Neuronal stem cell (in vitro differentiated cells): ENCODE results near the gene FHOD3.

Source experiments
- DNase-seq: peaks from one replicate; pipeline ENCODE4 v3.0.0-alpha.2; 2013; ENCODE audit warnings: low spot score
- H2AFZ ChIP-seq: one replicate; pipeline ENCODE4 v1.6.1; 2013; ENCODE audit warnings: mild to moderate bottlenecking, low read length, inconsistent platforms
- H2AK5ac ChIP-seq: 2 replicates; pipeline ENCODE4 v1.6.1; 2013; ENCODE audit warnings: low read depth, mild to moderate bottlenecking, inconsistent platforms, low read length, moderate library complexity, mixed read lengths
- H2BK120ac ChIP-seq: 2 replicates; pipeline ENCODE4 v1.6.1; 2013; ENCODE audit warnings: low read depth, mild to moderate bottlenecking, inconsistent platforms, low read length, moderate library complexity, mixed read lengths
- H2BK12ac ChIP-seq: one replicate; pipeline ENCODE4 v1.6.1; 2013; ENCODE audit warnings: low read length, inconsistent platforms
- H2BK15ac ChIP-seq: 2 replicates; pipeline ENCODE4 v1.6.1; 2013; ENCODE audit warnings: mild to moderate bottlenecking, low read length, inconsistent platforms, mixed read lengths
- H2BK5ac ChIP-seq: one replicate; pipeline ENCODE4 v1.6.1; 2013; ENCODE audit warnings: inconsistent platforms, mild to moderate bottlenecking, low read length, moderate library complexity
- H3K14ac ChIP-seq: one replicate; pipeline ENCODE4 v1.6.1; 2013; ENCODE audit warnings: low read length, inconsistent platforms
- H3K18ac ChIP-seq: 2 replicates; pipeline ENCODE4 v1.6.1; 2013; ENCODE audit warnings: low read length, inconsistent platforms
- H3K23ac ChIP-seq: 2 replicates; pipeline ENCODE4 v1.6.1; 2013; ENCODE audit warnings: low read depth, mild to moderate bottlenecking, mixed read lengths, low read length, inconsistent platforms; ENCODE audit not compliant: poor library complexity
- H3K27ac ChIP-seq: replicated peaks from 3 replicates; pipeline ENCODE4 v1.5.1; 2013; ENCODE audit warnings: low read length, inconsistent platforms
- H3K27me3 ChIP-seq, 3 experiments: 2 replicates each; pipeline ENCODE4 v1.6.1; 2013; ENCODE audit warnings: low read length in 3 of 3, mild to moderate bottlenecking in 2 of 3, inconsistent platforms in 1 of 3, low read depth in 1 of 3, mixed read lengths in 1 of 3, moderate library complexity in 1 of 3; ENCODE audit not compliant: control insufficient read depth in 3 of 3, insufficient read depth in 3 of 3
- H3K36me3 ChIP-seq, 2 donors: replicated peaks in 1 of 2; 2 replicates each; pipeline ENCODE4 v1.6.1; 2013; ENCODE audit warnings: low read length in 2 of 2; ENCODE audit not compliant: control insufficient read depth in 2 of 2, insufficient read depth in 2 of 2
- H3K4ac ChIP-seq: 2 replicates; pipeline ENCODE4 v1.6.1; 2013; ENCODE audit warnings: inconsistent platforms, mild to moderate bottlenecking, low read length, moderate library complexity
- H3K4me1 ChIP-seq, 2 donors: 1 replicate in 1 of 2; 2 replicates in 1 of 2; pipeline ENCODE4 v1.6.1; 2013; ENCODE audit warnings: low read length in 2 of 2, low read depth in 1 of 2; ENCODE audit not compliant: control insufficient read depth in 2 of 2, insufficient read depth in 1 of 2
- H3K4me2 ChIP-seq: one replicate; pipeline ENCODE4 v1.6.1; 2013; ENCODE audit warnings: mild to moderate bottlenecking, low read length, inconsistent platforms; ENCODE audit not compliant: insufficient read depth, poor library complexity, severe bottlenecking
- H3K4me3 ChIP-seq, 2 donors: 2 replicates each; pipeline ENCODE4 v1.5.1; 2013; ENCODE audit warnings: low read length in 2 of 2, mild to moderate bottlenecking in 2 of 2, inconsistent platforms in 1 of 2, moderate library complexity in 1 of 2
- H3K79me1 ChIP-seq: one replicate; pipeline ENCODE4 v1.6.1; 2013; ENCODE audit warnings: low read depth, mild to moderate bottlenecking, inconsistent platforms, low read length, moderate library complexity
- H3K9ac ChIP-seq: one replicate; pipeline ENCODE4 v1.6.1; 2013; ENCODE audit warnings: mild to moderate bottlenecking, low read depth, low read length, inconsistent platforms; ENCODE audit not compliant: poor library complexity
- H3K9me3 ChIP-seq, 2 donors: replicated peaks in 1 of 2; 2 replicates each; pipeline versions ENCODE3 to v1.6.1; 2013; ENCODE audit warnings: low read length in 2 of 2, mild to moderate bottlenecking in 2 of 2, inconsistent platforms in 1 of 2, low read depth in 1 of 2, mixed read lengths in 1 of 2, moderate library complexity in 1 of 2; ENCODE audit not compliant: control insufficient read depth in 2 of 2, insufficient read depth in 1 of 2
- H4K8ac ChIP-seq: one replicate; pipeline ENCODE4 v1.6.1; 2013; ENCODE audit warnings: low read depth, mild to moderate bottlenecking, inconsistent platforms, low read length, moderate library complexity
- H4K91ac ChIP-seq: one replicate; pipeline ENCODE4 v1.6.1; 2013; ENCODE audit warnings: low read length, low read depth, mild to moderate bottlenecking, inconsistent platforms; ENCODE audit not compliant: poor library complexity
- WGBS, 2 donors: extraction: QIAGEN DNeasy Blood & Tissue Kit; methylation state at CpG; one replicate each; pipeline ENCODE4 v1.1.7; 2013; ENCODE audit warnings: missing lambda C conversion rate in 2 of 2, mixed read lengths in 1 of 2; ENCODE audit not compliant: insufficient read length in 2 of 2, insufficient replicate concordance in 1 of 2; ENCODE audit errors: extremely low coverage in 2 of 2; 5-methylcytosine and 5-hydroxymethylcytosine counted together

Gene FHOD3

GRCh38 chr18:36514778-36515177 lies 217.3 kb downstream of the FHOD3 start:
- H3K36me3 ChIP-seq: peaks cover 0 to 39% of the 10 kb centered on the region in 2 donors
- peak overlapping the region; percentile 25 for H3K9ac ChIP-seq
- H3K27me3 ChIP-seq: no peaks in the 10 kb centered on the region
- no peak overlapping the region for H3K4me2 ChIP-seq
- H3K14ac ChIP-seq: no peak overlapping the region
- H3K18ac ChIP-seq: peak overlapping the region; percentile 55
- H4K8ac ChIP-seq: no peak overlapping the region
- no peak overlapping the region for H2AK5ac ChIP-seq
- no peaks in the 10 kb centered on the region for H3K79me1 ChIP-seq
- no peak overlapping the region for H2BK5ac ChIP-seq
- H4K91ac ChIP-seq: no peak overlapping the region
- H2AFZ ChIP-seq: no peak overlapping the region
- H2BK120ac ChIP-seq: no peak overlapping the region
- no CpG with 5 or more reads among the region's 6 CpGs for WGBS, 2 donors
- peak overlapping the region; percentile 67 for H3K27ac ChIP-seq
- no peak overlapping the region for H3K23ac ChIP-seq
- H3K4ac ChIP-seq: no peak overlapping the region
- peak; percentile 23 for DNase-seq
- no peak overlapping the region for H3K4me3 ChIP-seq
- H3K4me1 ChIP-seq: peaks cover 3 to 15% of the 10 kb centered on the region in 2 donors
- no peaks in the 10 kb centered on the region for H3K9me3 ChIP-seq
- H2BK15ac ChIP-seq: no peak overlapping the region
- no peak overlapping the region for H2BK12ac ChIP-seq

- Histone ChIP-seq H3K18ac (no peak overlapping the region), H2BK120ac (no peak overlapping the region), H4K8ac (no peak overlapping the region), H3K9ac (no peak overlapping the region), H3K9me3 (no peaks in the 10 kb centered on the region), H2BK12ac (no peak overlapping the region), H2BK5ac (no peak overlapping the region), H3K4ac (no peak overlapping the region), H4K91ac (no peak overlapping the region), H2AK5ac (no peak overlapping the region), H3K4me3 (no peak overlapping the region), H3K23ac (no peak overlapping the region), H2AFZ (no peak overlapping the region), H3K4me2 (no peak overlapping the region), H3K14ac (peak overlapping the region; percentile 25), H2BK15ac (no peak overlapping the region), H3K4me1 (peaks cover 3 to 14% of the 10 kb centered on the region in 2 donors), H3K27ac (no peak overlapping the region), H3K27me3 (no peaks in the 10 kb centered on the region), H3K79me1 (no peaks in the 10 kb centered on the region), H3K36me3 (peaks cover 0 to 37% of the 10 kb centered on the region in 2 donors)
- DNase-seq: no peak
- WGBS, 2 donors: no CpG with 5 or more reads among the region's 8 CpGs
Observed at GRCh38 chr18:36516258-36516657, 218.7 kb downstream of the FHOD3 start.

- H2BK15ac ChIP-seq: no peak overlapping the region
- peaks cover 3 to 13% of the 10 kb centered on the region in 2 donors for H3K4me1 ChIP-seq
- no peak overlapping the region for H3K18ac ChIP-seq
- H4K8ac ChIP-seq: no peak overlapping the region
- no peak overlapping the region for H3K27ac ChIP-seq
- no peak overlapping the region for H4K91ac ChIP-seq
- H2BK120ac ChIP-seq: no peak overlapping the region
- H2BK12ac ChIP-seq: no peak overlapping the region
- no peak overlapping the region for H2BK5ac ChIP-seq
- H3K9me3 ChIP-seq: no peaks in the 10 kb centered on the region
- no peak overlapping the region for H3K4ac ChIP-seq
- no peaks in the 10 kb centered on the region for H3K79me1 ChIP-seq
- H3K9ac ChIP-seq: no peak overlapping the region
- peaks cover 0 to 37% of the 10 kb centered on the region in 2 donors for H3K36me3 ChIP-seq
- no peak overlapping the region for H2AFZ ChIP-seq
- no peak for DNase-seq
- H3K23ac ChIP-seq: no peak overlapping the region
- H3K4me2 ChIP-seq: no peak overlapping the region
- H2AK5ac ChIP-seq: no peak overlapping the region
- H3K14ac ChIP-seq: no peak overlapping the region
- WGBS, 2 donors: no CpG with 5 or more reads among the region's 2 CpGs
- no peaks in the 10 kb centered on the region for H3K27me3 ChIP-seq
- H3K4me3 ChIP-seq: no peak overlapping the region
Observed at GRCh38 chr18:36516726-36517125, 219.2 kb downstream of the FHOD3 start.

- no peak overlapping the region for H3K23ac ChIP-seq
- no peak overlapping the region for H2BK120ac ChIP-seq
- no peak overlapping the region for H2BK15ac ChIP-seq
- H3K9me3 ChIP-seq: peaks cover 0 to 5% of the 10 kb centered on the region in 2 donors
- H3K4me2 ChIP-seq: no peak overlapping the region
- no CpG with 5 or more reads among the region's 3 CpGs for WGBS, 2 donors
- H3K9ac ChIP-seq: no peak overlapping the region
- no peak for DNase-seq
- H4K91ac ChIP-seq: no peak overlapping the region
- H3K4ac ChIP-seq: no peak overlapping the region
- no peak overlapping the region for H3K4me3 ChIP-seq
- peaks cover 0 to 21% of the 10 kb centered on the region in 2 donors for H3K36me3 ChIP-seq
- H2BK12ac ChIP-seq: no peak overlapping the region
- H3K79me1 ChIP-seq: no peaks in the 10 kb centered on the region
- no peak overlapping the region for H2AFZ ChIP-seq
- H4K8ac ChIP-seq: no peak overlapping the region
- H3K18ac ChIP-seq: peak overlapping the region; percentile 39
- H2BK5ac ChIP-seq: no peak overlapping the region
- H3K27me3 ChIP-seq: no peaks in the 10 kb centered on the region
- peak overlapping the region; percentile 10 for H2AK5ac ChIP-seq
- no peak overlapping the region for H3K27ac ChIP-seq
- H3K4me1 ChIP-seq: peaks cover 15 to 19% of the 10 kb centered on the region in 2 donors
- peak overlapping the region; percentile 85 for H3K14ac ChIP-seq
Observed at GRCh38 chr18:36518839-36519238, 221.3 kb downstream of the FHOD3 start.
